AG04449 (cell line): ENCODE results near the gene KLC1.

Experiments
- CTCF ChIA-PET: fragments of 350-600 bp; formaldehyde crosslinking; extraction: SDS; loops from one replicate; lab custom pipeline; 2021; ENCODE audit warnings: antibody characterized with exemption; lab: Yijun Ruan, JAX
- POLR2A ChIA-PET: fragments of 400-600, 350-600 bp; formaldehyde crosslinking; extraction: SDS; loops from one replicate; lab custom pipeline; 2020; ENCODE audit warnings: antibody characterized with exemption, inconsistent platforms; lab: Yijun Ruan, JAX
- DNase-seq: peaks from one replicate; pipeline ENCODE4 v3.0.0-alpha.2; 2010; ENCODE audit warnings: low read depth, low spot score
- H3K4me3 ChIP-seq: 2 replicates; pipeline ENCODE4 v1.5.1; 2011; ENCODE audit warnings: low read depth, mild to moderate bottlenecking, control low read depth, low read length
- CTCF ChIP-seq: IDR thresholded peaks from one replicate; pipeline ENCODE4 v1.5.1; 2011; ENCODE audit warnings: mild to moderate bottlenecking, moderate library complexity, low read length, control low read depth, inconsistent platforms; ENCODE audit not compliant: insufficient read depth; ENCODE audit errors: missing control alignments

KLC1 gene

GRCh38 chr14:103702497-103703432 is 73.8 kb downstream of the KLC1 start:
- no peak overlapping the region for H3K4me3 ChIP-seq
- ChIA-PET CTCF (interaction anchor here (0.9 to 1.3 kb wide), 2 partner anchors 9 to 88 kb away, joined by 3 to 4 read pairs; no protein-coding TSS in a partner anchor), POLR2A (interaction anchor here (0.6 to 1.1 kb wide), 2 partner anchors 12 to 13 kb away, joined by 3 read pairs; partner anchors contain the start of genes XRCC3 and ZFYVE21)
- no peak for TF ChIP-seq CTCF
- DNase-seq = no peak

- POLR2A ChIA-PET = interaction anchor here (0.6 kb wide), 1 partner anchor 11 kb away, joined by 3 read pairs; no protein-coding TSS in a partner anchor
- CTCF ChIA-PET = interaction anchor here (1.3 kb wide), 1 partner anchor 9 kb away, joined by 4 read pairs; no protein-coding TSS in a partner anchor
- no peak overlapping the region for H3K4me3 ChIP-seq
- TF ChIP-seq CTCF = no peak
- DNase-seq = no peak
Observed at GRCh38 chr14:103703433-103704385, 74.7 kb downstream of the KLC1 start.

GRCh38 chr14:103704708-103705107 is 75.7 kb downstream of the KLC1 start:
- no peak for TF ChIP-seq CTCF
- ChIA-PET CTCF (no interaction called here), POLR2A (interaction anchor here (0.5 kb wide), 1 partner anchor 40 kb away, joined by 3 read pairs; no protein-coding TSS in a partner anchor)
- DNase-seq = no peak
- no peak overlapping the region for H3K4me3 ChIP-seq

GRCh38 chr14:103705118-103705503 is 76.1 kb downstream of the KLC1 start:
- ChIA-PET POLR2A (interaction anchor here (1.3 kb wide), 1 partner anchor 10 kb away, joined by 5 read pairs; the partner anchor contains the start of genes XRCC3 and ZFYVE21), CTCF (no interaction called here)
- no peak for DNase-seq
- TF ChIP-seq CTCF = no peak
- H3K4me3 ChIP-seq = no peak overlapping the region

GRCh38 chr14:103705504-103706284 is 76.7 kb downstream of the KLC1 start:
- TF ChIP-seq CTCF = no peak
- no peak overlapping the region for H3K4me3 ChIP-seq
- ChIA-PET CTCF (interaction anchor here (1.2 kb wide), 1 partner anchor 136 kb away, joined by 3 read pairs; no protein-coding TSS in a partner anchor), POLR2A (interaction anchor here (0.6 to 1.3 kb wide), 2 partner anchors 10 to 114 kb away, joined by 4 to 5 read pairs; partner anchors contain the start of genes XRCC3 and ZFYVE21)
- DNase-seq = no peak
